GM18951 (cell line): ENCODE results near the gene SLIT3.

Experiments
- POLR2A ChIP-seq: IDR thresholded peaks from 4 replicates; pipeline ENCODE4 v1.6.1; 2011; ENCODE audit warnings: mild to moderate bottlenecking; ENCODE audit not compliant: insufficient read length, insufficient read depth; ENCODE audit errors: extremely low read depth
- in situ Hi-C: fragments of 300-500 bp; cut with MboI; formaldehyde crosslinking; loops from one replicate; pipeline ENCODE4 v1.12.0; 2022; ENCODE audit warnings: low sequenced_read_pairs, mixed read lengths, inconsistent platforms; ENCODE audit not compliant: unreplicated experiment

The SLIT3 gene

GRCh38 chr5:169074839-169075238 lies 226.1 kb downstream of the SLIT3 start:
- no peak for TF ChIP-seq POLR2A
- in situ Hi-C loops, result no loop called here

DNA sequence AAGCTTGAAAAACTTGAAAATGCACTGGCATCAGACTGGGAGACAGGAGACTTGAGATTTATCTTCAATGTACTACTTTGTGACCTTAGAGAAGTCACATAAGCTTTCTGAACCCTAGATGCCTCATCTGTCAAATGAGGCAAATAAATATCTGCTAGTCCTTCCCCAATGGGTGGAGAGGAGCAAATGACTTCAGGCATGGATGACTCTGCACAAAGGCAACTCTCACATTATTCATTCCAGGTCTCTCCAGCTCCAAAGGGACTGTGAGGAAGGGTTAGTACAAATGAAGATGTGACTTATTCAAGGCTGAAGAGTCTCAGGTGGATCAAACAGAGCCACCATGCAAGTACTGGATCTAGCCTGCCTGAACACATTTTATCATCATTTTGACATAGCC lies 228.7 kb downstream of the SLIT3 start:
- in situ Hi-C loops, result no loop called here
- no peak for TF ChIP-seq POLR2A

GRCh38 chr5:169070413-169070812 lies 230.5 kb downstream of the SLIT3 start:
- in situ Hi-C loops, result no loop called here
- no peak for TF ChIP-seq POLR2A

DNA sequence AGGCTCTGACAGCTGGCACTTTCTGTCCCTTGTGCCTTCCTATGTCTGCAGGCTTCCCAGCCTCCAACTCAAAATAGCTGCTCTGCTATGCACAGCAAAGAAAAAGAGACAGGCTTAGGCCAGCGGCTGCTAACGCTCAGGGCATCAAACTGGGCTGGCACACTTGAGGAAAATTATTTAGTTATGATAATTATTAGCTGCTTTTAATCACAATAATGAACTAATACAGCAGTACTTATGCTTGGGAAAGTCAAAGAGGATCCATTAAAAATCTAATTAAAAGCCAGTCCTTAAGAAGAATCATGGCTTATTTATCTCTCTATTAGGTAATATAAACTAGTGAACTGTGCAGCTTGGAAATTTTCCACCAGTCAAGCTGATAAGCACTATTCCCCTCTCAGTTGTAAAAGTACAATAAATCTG lies 233.2 kb downstream of the SLIT3 start:
- in situ Hi-C loops, result no loop called here
- no peak for TF ChIP-seq POLR2A

DNA sequence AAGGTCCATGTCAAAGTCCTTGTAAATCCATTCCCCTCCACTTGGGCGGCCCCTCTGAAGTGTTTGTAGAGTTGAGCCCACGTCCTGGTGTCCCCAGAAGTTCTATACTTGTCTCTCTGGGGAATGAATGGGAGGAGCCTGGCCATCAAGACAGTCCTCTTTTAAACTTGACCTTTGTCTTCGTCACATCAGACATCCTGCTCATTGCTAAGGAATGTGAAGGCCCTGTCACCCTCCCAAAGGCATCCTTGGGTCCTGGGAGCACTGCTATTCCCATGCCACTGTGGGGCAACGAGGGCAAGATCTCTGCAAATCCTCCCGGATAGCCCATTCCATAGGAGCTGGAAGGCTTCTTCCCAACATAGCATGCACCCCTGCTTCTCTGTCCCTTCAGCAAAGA lies 235.5 kb downstream of the SLIT3 start:
- in situ Hi-C loops, result no loop called here
- TF ChIP-seq POLR2A, result no peak

DNA sequence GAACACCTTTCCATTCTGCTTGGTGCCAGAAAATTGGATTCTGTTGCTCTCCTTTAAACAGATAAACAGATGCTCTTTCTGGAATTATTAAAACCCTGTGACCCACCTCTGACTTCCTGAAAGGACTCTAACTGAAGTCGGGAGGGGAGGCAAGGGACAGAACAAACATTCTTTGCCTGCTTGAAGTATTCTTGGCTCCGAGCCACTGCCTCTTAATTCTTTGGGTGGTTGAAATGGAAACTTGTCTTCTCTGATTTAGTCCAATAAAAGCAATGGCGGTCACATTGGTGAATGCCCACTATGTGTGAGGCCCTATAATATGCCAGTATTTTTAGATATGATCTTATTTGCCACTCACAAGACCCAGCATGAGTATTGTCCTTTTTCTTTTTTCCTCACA lies 236.8 kb downstream of the SLIT3 start:
- in situ Hi-C loops, result no loop called here

DNA sequence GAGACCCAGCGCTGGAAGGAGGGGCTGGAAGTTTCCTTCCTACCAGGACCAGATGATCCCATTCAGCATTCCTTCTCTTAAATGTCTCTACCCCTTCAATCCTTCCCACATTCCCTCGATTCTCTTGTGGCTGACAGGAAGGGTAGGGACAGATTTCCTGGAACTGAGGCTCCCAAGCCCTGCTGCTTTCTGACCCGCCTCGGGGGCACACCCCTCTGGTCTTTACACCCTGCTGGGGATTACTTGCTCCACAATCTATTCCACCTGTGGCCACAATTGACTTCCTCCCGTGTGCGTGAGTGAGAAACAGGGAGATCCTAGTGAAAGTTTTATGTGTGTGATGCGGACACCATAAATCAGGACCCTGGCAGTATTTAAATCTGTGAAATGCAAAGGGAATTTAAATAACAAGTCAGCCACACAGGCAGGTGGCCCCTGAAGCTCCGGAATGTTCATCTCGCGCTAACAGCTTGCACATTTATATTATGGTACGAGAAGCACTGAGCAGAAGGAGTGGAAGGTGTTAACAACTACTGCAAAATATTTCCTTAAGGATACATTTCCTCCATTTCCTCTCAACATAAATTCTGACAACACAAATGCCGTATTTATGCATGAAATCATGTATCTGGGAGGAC lies 237.5 kb downstream of the SLIT3 start:
- in situ Hi-C loops, result no loop called here
- TF ChIP-seq POLR2A, result no peak

More for the DNA sequence above, 236.8 kb downstream of the SLIT3 start:
- no peak for TF ChIP-seq POLR2A

- no peak for TF ChIP-seq POLR2A
- in situ Hi-C loops, result no loop called here
Observed at GRCh38 chr5:169062690-169063089, 238.2 kb downstream of the SLIT3 start.

DNA sequence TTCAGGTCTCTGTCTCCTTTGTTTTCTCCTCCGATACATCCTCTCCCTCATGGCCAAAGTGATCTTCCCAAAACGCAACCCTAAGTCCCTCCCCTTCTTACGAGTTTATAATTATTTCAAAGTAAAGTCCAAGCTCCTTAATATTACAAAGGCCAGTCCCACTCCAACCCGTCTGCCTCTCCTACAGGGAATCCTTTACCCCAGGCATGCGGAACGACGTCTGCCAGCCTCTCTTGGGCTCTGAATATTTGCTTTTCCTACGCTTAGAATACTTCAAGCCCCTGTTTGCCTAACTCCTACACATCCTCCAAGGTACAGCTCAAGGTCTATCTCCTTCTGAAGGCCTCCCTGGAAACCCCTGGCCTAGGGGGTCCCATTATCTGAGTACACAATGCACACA lies 246.4 kb downstream of the SLIT3 start:
- in situ Hi-C loops, result no loop called here
- no peak for TF ChIP-seq POLR2A

DNA sequence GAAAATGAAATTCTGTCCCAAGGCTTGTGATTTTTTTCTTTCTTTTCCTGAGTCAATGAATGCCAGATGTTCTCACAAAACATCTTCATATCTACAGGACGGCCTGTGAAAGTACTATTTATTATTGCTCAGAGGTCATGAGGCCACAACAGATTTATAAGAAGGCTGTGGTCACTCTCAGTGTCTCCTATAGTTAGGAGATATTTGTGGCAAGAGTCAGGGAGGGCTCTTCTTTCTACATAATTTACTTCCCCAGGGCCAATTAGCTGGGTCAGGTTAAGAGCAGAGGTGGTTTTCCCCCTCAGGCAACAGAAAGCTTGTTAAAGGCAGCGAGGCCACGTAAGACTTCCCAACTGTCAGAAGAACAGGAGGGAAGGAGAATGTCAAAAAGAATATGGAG lies 248.7 kb downstream of the SLIT3 start:
- in situ Hi-C loops, result no loop called here

GRCh38 chr5:169051351-169051750 lies 249.6 kb downstream of the SLIT3 start:
- in situ Hi-C loops, result no loop called here
- TF ChIP-seq POLR2A, result no peak

More for the DNA sequence above, 248.7 kb downstream of the SLIT3 start:
- TF ChIP-seq POLR2A, result no peak

DNA sequence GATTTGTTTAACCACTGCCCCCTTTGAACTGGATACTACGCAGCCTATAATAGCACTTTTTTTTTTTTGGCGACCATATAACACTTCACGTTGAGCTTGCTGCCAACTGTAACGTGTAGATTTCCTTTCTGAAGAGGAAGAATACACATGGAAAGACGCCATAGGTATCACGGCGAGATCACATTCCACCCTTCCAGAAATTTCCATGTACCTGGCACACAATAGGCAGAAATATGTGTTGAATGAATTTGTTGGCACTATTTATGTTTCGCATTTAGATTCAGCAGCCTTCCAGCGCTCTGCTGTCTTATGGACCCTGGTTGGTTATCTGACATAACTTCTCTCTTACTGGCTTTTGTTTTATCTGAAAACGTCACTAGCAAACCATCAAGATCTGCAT lies 250.3 kb downstream of the SLIT3 start:
- TF ChIP-seq POLR2A, result no peak
- in situ Hi-C loops, result no loop called here

- in situ Hi-C loops, result no loop called here
- no peak for TF ChIP-seq POLR2A
Observed at GRCh38 chr5:169050146-169050571, 250.8 kb downstream of the SLIT3 start.

- TF ChIP-seq POLR2A, result no peak
- in situ Hi-C loops, result no loop called here
Observed at GRCh38 chr5:169049712-169050111, 251.2 kb downstream of the SLIT3 start.
